ENCODE data around the gene KANK4. TPM values are rescaled to one million over a fixed set of nuclear protein-coding genes. Genes with fewer than 3 reads are reported as not detected.

Gene KANK4
- total RNA-seq, 6 donors from 2014 or later: 0.63 to 9.8 (median 3.7) TPM

GRCh38 chr1:62362061-62362917 is 43.1 kb upstream of the KANK4 start:
- Histone ChIP-seq H3K27ac (no peak overlapping the region), H3K36me3 (no peaks in the 10 kb centered on the region), H3K27me3 (no peaks in the 10 kb centered on the region), H3K9me3 (no peaks in the 10 kb centered on the region), H3K4me1 (no peaks in the 10 kb centered on the region), H3K4me3 (no peak overlapping the region)
- ATAC-seq (ENCODE audit: low FRiP score in 2 of 2) (no peak), DNase-seq (no peak)
- TF ChIP-seq POLR2AphosphoS5 (IDR thresholded peaks at IDR 0.05) (no peak), POLR2A (IDR thresholded peaks at IDR 0.05) (no peak), CTCF (IDR thresholded peaks at IDR 0.05) (no peak), EP300 (IDR thresholded peaks at IDR 0.05) (no peak)
- WGBS, 2 donors: 63 to 69% methylated on average over 11 of the region's 11 CpGs

GRCh38 chr1:62361431-62361830 is 42.2 kb upstream of the KANK4 start:
- DNase-seq: no peak
- no peak for ATAC-seq (ENCODE audit: low FRiP score in 2 of 2)
- 70 to 88% methylated on average over 4 of the region's 4 CpGs for WGBS, 2 donors

GRCh38 chr1:62358665-62359373 is 39.6 kb upstream of the KANK4 start:
- no peaks in the 10 kb centered on the region for H3K4me1 ChIP-seq
- ATAC-seq (ENCODE audit: low FRiP score in 2 of 2) (no peak), DNase-seq (no peak)
- H3K27me3 ChIP-seq: no peaks in the 10 kb centered on the region
- TF ChIP-seq POLR2A (IDR thresholded peaks at IDR 0.05) (no peak), CTCF (IDR thresholded peaks at IDR 0.05) (no peak), POLR2AphosphoS5 (IDR thresholded peaks at IDR 0.05) (no peak), EP300 (IDR thresholded peaks at IDR 0.05) (no peak)
- H3K36me3 ChIP-seq: no peaks in the 10 kb centered on the region
- no peak overlapping the region for H3K27ac ChIP-seq
- H3K9me3 ChIP-seq: no peaks in the 10 kb centered on the region
- H3K4me3 ChIP-seq: no peak overlapping the region
- 84 to 85% methylated on average over 11 of the region's 11 CpGs for WGBS, 2 donors

More at GRCh38 chr1:62361431-62361830, 42.2 kb upstream of the KANK4 start:
- Histone ChIP-seq H3K27me3 (no peaks in the 10 kb centered on the region), H3K9me3 (no peaks in the 10 kb centered on the region), H3K4me1 (no peaks in the 10 kb centered on the region), H3K4me3 (no peak overlapping the region), H3K27ac (no peak overlapping the region), H3K36me3 (no peaks in the 10 kb centered on the region)
- no peak for TF ChIP-seq POLR2A (IDR thresholded peaks at IDR 0.05)
- no peak for TF ChIP-seq POLR2AphosphoS5 (IDR thresholded peaks at IDR 0.05)
- TF ChIP-seq EP300 (IDR thresholded peaks at IDR 0.05): no peak
- no peak for TF ChIP-seq CTCF (IDR thresholded peaks at IDR 0.05)

GRCh38 chr1:62357916-62358315 is 38.7 kb upstream of the KANK4 start:
- 91 to 96% methylated on average over 6 of the region's 6 CpGs for WGBS, 2 donors
- Histone ChIP-seq H3K4me1 (no peaks in the 10 kb centered on the region), H3K27me3 (no peaks in the 10 kb centered on the region), H3K9me3 (no peaks in the 10 kb centered on the region), H3K4me3 (no peak overlapping the region), H3K27ac (no peak overlapping the region), H3K36me3 (no peaks in the 10 kb centered on the region)
- ATAC-seq (ENCODE audit: low FRiP score in 2 of 2) (no peak), DNase-seq (no peak)
- no peak for TF ChIP-seq POLR2A (IDR thresholded peaks at IDR 0.05)
- TF ChIP-seq EP300 (IDR thresholded peaks at IDR 0.05): no peak
- TF ChIP-seq POLR2AphosphoS5 (IDR thresholded peaks at IDR 0.05): no peak
- no peak for TF ChIP-seq CTCF (IDR thresholded peaks at IDR 0.05)
